Thoracic aorta (tissue), 2 donors: ENCODE data around the gene PDE4D. TPM values are rescaled to one million over a fixed set of nuclear protein-coding genes. Genes with fewer than 3 reads are reported as not detected.
A peak's percentile ranks its signal among the peaks of the same experiment; 100 is the strongest.

Experiments
- ATAC-seq: fragments of 150-250 bp; one replicate; pipeline ENCODE4 v1.8.0; 2017; ENCODE audit warnings: low read depth; ENCODE audit not compliant: insufficient number of reproducible peaks, low FRiP score
- DNase-seq: peaks from one replicate; pipeline ENCODE4 v3.0.0-alpha.2; 2020; ENCODE audit warnings: low spot score
- H3K27ac ChIP-seq, 2 donors: fragments of 200-600 bp; sonication (generic); 1 replicate in 1 of 2; 2 replicates in 1 of 2; pipeline ENCODE4 v1.5.1; 2016; ENCODE audit warnings: mild to moderate bottlenecking in 2 of 2, moderate library complexity in 2 of 2
- H3K27me3 ChIP-seq: fragments of 200-600 bp; sonication (generic); replicated peaks from 2 replicates; pipeline ENCODE4 v1.6.0; 2016; ENCODE audit warnings: mild to moderate bottlenecking; ENCODE audit not compliant: insufficient read depth
- H3K36me3 ChIP-seq: fragments of 200-600 bp; sonication (generic); one replicate; pipeline ENCODE4 v1.5.1; 2016
- H3K4me1 ChIP-seq, 2 donors: fragments of 200-600 bp; sonication (generic); 1 replicate in 1 of 2; 2 replicates in 1 of 2; pipeline versions ENCODE4 v1.5.1 to v1.6.0; 2016; ENCODE audit warnings: low read depth in 2 of 2, mild to moderate bottlenecking in 1 of 2; ENCODE audit not compliant: control insufficient read depth in 1 of 2
- H3K4me3 ChIP-seq: fragments of 200-600 bp; sonication (generic); 2 replicates; pipeline ENCODE4 v1.5.1; 2016; ENCODE audit warnings: mild to moderate bottlenecking
- H3K9me3 ChIP-seq: fragments of 200-600 bp; sonication (generic); 2 replicates; pipeline ENCODE4 v1.5.1; 2016
- CTCF ChIP-seq: fragments of 200-600 bp; sonication (generic); IDR thresholded peaks from one replicate; pipeline ENCODE4 v1.5.1; 2019; ENCODE audit warnings: antibody characterized with exemption
- total RNA-seq, 2 donors: library from RNA; depleted of rRNA; stranded (reverse); fragments of >200 nt; gene quantifications; one replicate each; pipeline versions ENCODE4 v1.1.0 to v1.2.3, GENCODE V29; 2016

PDE4D gene
- total RNA-seq, 2 donors from 2014 or later, result 34.0 to 85.8 TPM

GRCh38 chr5:59197911-59198310, 695.6 kb downstream of the PDE4D start:
- H3K27ac ChIP-seq, result no peak overlapping the region
- no peak for DNase-seq

GRCh38 chr5:59193616-59194319, 699.8 kb downstream of the PDE4D start:
- no peaks in the 10 kb centered on the region for H3K27me3 ChIP-seq
- H3K4me3 ChIP-seq, result no peak overlapping the region
- no peaks in the 10 kb centered on the region for H3K36me3 ChIP-seq
- TF ChIP-seq CTCF, result no peak
- H3K9me3 ChIP-seq, result no peaks in the 10 kb centered on the region
- ATAC-seq (no peak), DNase-seq (no peak)
- no peak overlapping the region for H3K27ac ChIP-seq
- peaks cover 0 to 1% of the 10 kb centered on the region in 2 donors for H3K4me1 ChIP-seq

More at GRCh38 chr5:59197911-59198310, 695.6 kb downstream of the PDE4D start:
- Histone ChIP-seq H3K4me3 (no peak overlapping the region), H3K9me3 (no peaks in the 10 kb centered on the region), H3K4me1 (no peaks in the 10 kb centered on the region), H3K27me3 (no peaks in the 10 kb centered on the region), H3K36me3 (no peaks in the 10 kb centered on the region)
- TF ChIP-seq CTCF, result no peak
- ATAC-seq, result no peak

GRCh38 chr5:59190746-59191145, 702.8 kb downstream of the PDE4D start:
- ATAC-seq, result no peak
- Histone ChIP-seq H3K4me3 (no peak overlapping the region), H3K36me3 (no peaks in the 10 kb centered on the region), H3K9me3 (no peaks in the 10 kb centered on the region), H3K4me1 (peaks cover 0 to 3% of the 10 kb centered on the region in 2 donors), H3K27me3 (no peaks in the 10 kb centered on the region), H3K27ac (no peak overlapping the region)
- DNase-seq, result no peak
- no peak for TF ChIP-seq CTCF

GRCh38 chr5:59189472-59190244, 703.9 kb downstream of the PDE4D start:
- peaks cover 0 to 3% of the 10 kb centered on the region in 2 donors for H3K4me1 ChIP-seq
- ATAC-seq, result no peak
- no peak overlapping the region for H3K27ac ChIP-seq
- no peak for TF ChIP-seq CTCF
- H3K9me3 ChIP-seq, result no peaks in the 10 kb centered on the region
- no peaks in the 10 kb centered on the region for H3K36me3 ChIP-seq
- no peaks in the 10 kb centered on the region for H3K27me3 ChIP-seq
- no peak for DNase-seq
- H3K4me3 ChIP-seq, result no peak overlapping the region

GRCh38 chr5:59188419-59189225, 704.9 kb downstream of the PDE4D start:
- peak; percentile 82 for TF ChIP-seq CTCF
- Histone ChIP-seq H3K4me1 (peaks cover 0 to 3% of the 10 kb centered on the region in 2 donors), H3K9me3 (no peaks in the 10 kb centered on the region), H3K27me3 (no peaks in the 10 kb centered on the region), H3K4me3 (peak overlapping the region; percentile 58), H3K36me3 (no peaks in the 10 kb centered on the region), H3K27ac (no peak overlapping the region)
- ATAC-seq (no peak), DNase-seq (no peak)
